Stimulated activated CD8-positive, alpha-beta memory T cell treated with anti-CD3 and anti-CD28 coated beads, Interleukin-15, amount 100 ng/mL, for 24 hours (primary cell): ENCODE measurements around the gene COPZ2.
"Not testable (repeated sequence)": the region's sequence is repeated elsewhere in the genome, so short reads cannot be mapped to it uniquely, and the experiment has no call there.

Experiments
- DNase-seq: peaks from one replicate; pipeline ENCODE4 v3.0.0-alpha.2; 2020; ENCODE audit warnings: low read depth

COPZ2 gene

DNA sequence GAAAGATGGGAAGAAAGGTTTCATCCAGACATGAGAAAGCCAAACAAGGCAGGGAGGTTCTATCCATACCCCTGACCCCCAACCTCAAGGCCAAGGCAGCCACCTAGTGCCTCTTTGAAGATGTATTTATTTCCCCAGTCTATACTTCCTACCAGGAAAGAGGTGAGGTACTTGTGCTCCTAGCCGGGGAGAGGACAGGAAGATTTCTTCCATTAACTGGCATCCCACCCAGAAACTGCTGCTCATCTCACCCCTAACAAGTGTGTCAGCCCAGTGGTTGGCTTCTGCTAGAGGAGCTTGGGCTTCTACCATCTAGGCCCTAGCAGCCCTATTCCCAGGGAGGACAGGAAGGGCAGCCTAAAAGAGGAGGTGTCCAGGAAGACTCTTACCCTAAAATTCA is 8.9 kb downstream of the COPZ2 start:
- DNase-seq = no peak

- DNase-seq = no peak
Observed at GRCh38 chr17:48027322-48027981, 10.1 kb downstream of the COPZ2 start.

GRCh38 chr17:48026502-48027321 is 10.9 kb downstream of the COPZ2 start:
- peak; percentile 38 for DNase-seq

GRCh38 chr17:48025904-48026501 is 11.6 kb downstream of the COPZ2 start:
- no peak for DNase-seq

DNA sequence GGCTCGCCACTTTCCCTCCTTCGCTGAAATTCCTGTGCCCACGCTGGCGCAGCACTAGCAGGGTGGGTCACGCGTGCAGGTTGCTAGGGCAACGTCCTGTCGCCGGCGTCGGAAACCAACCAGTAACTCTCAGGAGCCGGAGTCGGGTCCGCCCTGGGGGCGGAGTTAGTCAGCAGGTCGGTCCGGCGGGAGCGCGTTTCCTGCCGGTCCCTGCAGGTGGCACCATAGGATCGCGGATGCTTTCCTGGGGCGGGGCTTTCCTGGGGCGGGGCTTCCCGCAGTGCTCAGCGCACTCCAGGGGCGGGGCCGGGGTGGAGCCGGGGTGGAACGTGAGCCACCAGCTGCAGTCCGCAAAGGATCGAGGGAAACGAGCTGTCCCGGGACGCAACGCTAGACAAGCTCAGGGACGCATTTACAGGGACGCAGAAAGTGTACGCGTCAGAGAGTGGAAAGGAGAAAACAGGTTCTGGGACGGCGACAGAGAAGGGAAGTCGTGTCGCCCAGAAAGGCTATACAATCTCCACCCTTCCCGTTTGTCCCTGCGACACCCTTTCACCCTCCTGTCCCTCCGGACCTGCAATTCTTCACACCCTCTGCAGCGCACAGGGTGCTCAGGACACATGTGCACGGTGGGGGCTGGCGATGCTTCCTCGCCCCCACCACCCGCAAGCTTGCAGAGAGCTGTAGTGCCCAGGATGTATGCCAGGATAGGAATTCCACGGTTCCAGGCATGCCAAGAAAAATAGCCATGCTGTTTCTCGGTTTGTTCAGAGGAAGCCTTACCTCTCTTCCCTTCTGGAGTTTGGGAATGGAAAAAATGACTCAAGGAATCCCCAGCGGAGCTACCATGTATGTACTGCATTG is 12.3 kb downstream of the COPZ2 start:
- peak; percentile 98 for DNase-seq

- DNase-seq = no peak
Observed at GRCh38 chr17:48024149-48025039, 13.2 kb downstream of the COPZ2 start.

GRCh38 chr17:48023400-48024148 is 14.0 kb downstream of the COPZ2 start:
- DNase-seq = no peak

- no peak for DNase-seq
Observed at GRCh38 chr17:48022901-48023300, 14.7 kb downstream of the COPZ2 start.

DNA sequence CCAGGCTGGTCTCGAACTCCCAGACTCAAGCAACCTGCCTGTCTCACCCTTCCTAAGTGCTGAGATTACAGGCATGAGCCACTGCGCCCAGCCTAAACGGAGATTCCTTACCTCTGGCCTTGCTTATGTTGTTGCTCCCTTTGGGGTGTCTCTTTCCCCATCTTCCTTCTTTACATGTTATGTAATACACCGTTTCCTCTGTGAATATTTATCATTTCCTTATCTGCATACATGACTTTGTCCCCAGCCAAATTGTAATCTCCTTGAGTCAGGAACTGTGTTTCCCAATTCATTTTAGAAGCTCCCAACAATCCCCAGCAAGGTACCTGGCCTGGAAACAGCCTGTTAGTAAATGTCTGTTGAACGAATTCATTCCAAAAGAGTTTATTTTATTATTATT is 15.7 kb downstream of the COPZ2 start:
- no peak for DNase-seq

DNA sequence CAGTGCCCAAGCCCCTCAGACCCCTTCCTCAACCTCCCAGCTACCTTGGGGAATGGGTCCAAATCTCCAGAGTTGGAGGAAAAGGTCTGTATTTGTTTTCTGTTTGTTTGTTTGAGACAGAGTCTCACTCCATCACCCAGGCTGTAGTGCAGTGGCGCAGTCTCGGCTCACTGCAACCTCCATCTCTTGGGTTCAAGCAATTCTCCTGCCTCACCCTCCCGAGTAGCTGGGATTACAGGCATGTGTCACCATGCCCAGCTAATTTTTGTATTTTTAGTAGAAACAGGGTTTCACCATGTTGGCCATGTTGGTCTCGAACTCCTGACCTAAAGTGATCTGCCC is 19.8 kb downstream of the COPZ2 start:
- DNase-seq = not testable (repeated sequence)

GRCh38 chr17:48016112-48016511 is 21.5 kb downstream of the COPZ2 start:
- no peak for DNase-seq

DNA sequence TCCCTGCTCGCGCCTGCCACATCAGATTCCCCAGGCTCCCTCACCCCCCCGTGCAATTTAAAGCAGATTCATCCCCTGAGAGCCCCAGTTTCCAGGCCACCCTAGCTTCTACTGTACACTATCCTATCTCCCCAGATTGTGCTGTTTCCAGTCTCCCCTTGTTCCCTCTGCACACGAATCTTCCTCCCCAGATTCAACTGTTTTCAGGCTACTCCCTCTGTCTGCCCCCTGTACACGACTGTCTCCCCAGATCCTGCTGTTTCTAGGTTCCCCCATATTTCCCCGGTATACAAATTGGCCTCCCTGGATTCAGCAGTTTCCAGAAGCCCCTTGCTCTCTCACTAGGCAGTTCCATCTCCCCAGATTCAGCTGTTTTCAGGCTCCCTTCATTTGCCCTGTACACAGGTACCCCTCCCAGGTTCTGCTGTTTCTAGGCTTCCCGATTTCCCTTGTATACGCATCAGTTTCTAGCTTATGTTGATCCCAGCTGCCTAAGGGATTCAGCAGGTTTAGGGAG is 22.9 kb downstream of the COPZ2 start:
- DNase-seq = no peak

GRCh38 chr17:48013876-48014594 is 23.6 kb downstream of the COPZ2 start:
- no peak for DNase-seq

DNA sequence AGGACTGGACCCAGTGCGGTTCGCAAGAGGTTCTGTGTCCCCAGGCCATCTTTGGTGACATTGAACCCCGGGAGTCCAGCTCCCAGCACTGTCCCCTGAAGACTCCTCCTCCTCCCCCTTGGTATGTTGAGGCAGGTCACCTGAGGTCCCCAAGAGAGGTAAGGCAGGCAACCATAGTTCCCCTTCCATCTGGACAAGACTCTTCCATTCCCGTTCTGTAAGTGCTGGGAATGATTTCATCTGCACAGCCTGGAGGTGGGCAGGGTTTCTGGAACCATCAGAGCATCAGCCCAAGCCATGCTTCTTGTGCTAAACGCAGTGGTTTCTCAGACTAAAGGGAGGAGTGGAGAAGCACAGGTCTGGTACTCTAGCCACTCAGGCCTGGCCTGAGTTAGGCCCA is 24.9 kb downstream of the COPZ2 start:
- DNase-seq = no peak

GRCh38 chr17:48012151-48012520 is 25.5 kb downstream of the COPZ2 start:
- DNase-seq = no peak

- DNase-seq = no peak
Observed at GRCh38 chr17:48011405-48012150, 26.0 kb downstream of the COPZ2 start.

GRCh38 chr17:48010193-48010592 is 27.4 kb downstream of the COPZ2 start:
- DNase-seq = no peak

DNA sequence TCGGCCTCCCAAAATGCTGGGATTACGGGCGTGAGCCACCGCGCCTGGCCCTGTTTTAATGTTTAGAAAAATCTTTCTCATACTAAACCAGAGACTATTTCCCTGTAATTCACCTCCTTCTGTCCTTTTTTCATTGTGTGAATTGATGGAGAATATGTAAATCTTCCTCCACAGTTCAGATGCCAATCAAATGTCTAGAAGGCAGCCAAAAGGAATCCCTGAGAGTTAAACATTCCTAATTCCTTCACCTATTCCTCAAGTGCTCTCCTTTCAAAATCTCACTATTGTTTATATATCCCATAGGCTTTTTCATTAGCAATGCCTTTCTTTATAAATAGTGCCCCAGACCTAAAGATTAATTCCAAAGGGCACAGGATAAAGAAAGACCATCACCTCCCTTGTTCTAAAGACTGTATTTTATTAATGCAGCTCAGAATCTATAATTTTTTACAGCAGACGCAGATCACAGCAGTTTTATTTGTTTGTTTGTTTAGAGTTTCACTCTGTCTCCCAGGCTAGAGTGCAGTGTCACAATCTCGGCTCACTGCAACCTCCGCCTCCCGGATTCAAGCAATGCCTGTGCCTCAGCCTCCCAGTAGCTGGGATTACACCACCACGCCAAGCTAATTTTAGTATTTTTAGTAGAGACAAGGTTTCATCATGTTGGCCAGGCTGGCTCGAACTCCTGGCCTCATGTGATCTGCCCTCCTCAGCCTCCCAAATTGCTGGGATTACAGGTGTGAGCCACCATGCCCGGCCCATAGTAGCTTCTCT is 30.5 kb downstream of the COPZ2 start:
- no peak for DNase-seq
